GM18868 (cell line): ENCODE data around the gene RIN3.
"Not testable (repeated sequence)": the region's sequence is repeated elsewhere in the genome, so short reads cannot be mapped to it uniquely, and the experiment has no call there.

ENCODE experiments used
- ATAC-seq: cut with Tn5 transposase; IDR thresholded peaks from one replicate; pipeline ENCODE4 v1.9.1; 2021; ENCODE audit warnings: mild to moderate bottlenecking, moderate library complexity; ENCODE audit not compliant: unreplicated experiment

RIN3 gene

GRCh38 chr14:92619671-92620456 is 106.3 kb downstream of the RIN3 start:
- ATAC-seq, result no peak

DNA sequence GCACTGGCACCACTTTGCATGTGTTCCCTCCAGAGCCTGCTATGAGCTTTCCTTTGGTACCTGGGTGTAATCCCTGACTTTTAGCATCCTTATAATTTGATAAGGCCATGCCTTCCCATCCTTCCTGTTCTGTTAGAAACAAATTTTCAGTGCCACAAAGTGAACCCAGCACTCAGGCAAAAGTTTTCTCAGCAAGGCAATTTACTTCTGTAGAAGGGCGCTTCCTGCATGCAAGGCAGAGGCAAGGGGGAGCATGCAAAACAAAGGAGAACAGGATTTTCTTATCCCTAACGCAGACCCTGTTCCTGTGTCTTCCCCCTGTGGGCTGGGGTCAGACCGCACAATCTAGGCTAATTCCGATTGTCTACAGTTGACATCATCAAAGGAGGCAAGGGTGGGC is 108.7 kb downstream of the RIN3 start:
- no peak for ATAC-seq

DNA sequence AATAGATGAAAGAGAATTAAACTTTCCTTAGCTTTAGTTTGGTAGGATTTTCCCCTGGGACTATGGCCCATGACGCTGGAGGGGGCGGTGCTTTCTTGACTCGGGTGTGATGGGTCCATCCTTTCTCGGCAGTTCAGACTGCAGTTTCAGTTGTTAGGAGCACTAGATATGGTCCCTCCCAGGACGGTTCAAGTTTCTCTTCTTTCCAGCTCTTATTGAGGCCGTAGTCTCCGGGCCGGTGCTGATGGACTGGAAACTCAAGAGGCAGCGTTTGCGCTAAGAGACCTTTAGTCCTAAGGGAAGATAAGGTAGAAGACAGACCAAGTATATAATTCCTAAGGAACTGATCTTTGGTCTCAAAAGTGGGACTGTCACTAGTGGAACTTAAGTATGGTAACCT is 111.2 kb downstream of the RIN3 start:
- no peak for ATAC-seq

- no peak for ATAC-seq
Observed at GRCh38 chr14:92625213-92625612, 111.6 kb downstream of the RIN3 start.

DNA sequence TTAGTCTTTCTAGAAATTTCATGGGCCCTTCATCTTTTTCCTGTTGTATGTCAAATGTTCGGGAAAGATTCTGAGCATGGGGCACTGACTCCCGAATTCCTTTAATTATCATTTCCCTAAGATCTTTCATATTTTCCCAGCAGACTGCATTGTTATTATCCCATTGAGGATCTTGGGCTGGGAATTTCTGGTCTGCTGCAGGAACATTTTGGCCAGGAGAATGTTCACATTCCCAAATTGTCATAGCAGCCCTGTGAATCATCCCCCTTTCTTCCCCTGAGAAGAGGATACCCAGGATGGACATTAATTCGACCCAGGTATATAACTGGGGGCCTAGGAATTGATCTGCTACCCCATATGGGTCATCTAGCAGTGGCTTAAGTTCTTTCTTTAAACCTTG is 112.5 kb downstream of the RIN3 start:
- no peak for ATAC-seq

DNA sequence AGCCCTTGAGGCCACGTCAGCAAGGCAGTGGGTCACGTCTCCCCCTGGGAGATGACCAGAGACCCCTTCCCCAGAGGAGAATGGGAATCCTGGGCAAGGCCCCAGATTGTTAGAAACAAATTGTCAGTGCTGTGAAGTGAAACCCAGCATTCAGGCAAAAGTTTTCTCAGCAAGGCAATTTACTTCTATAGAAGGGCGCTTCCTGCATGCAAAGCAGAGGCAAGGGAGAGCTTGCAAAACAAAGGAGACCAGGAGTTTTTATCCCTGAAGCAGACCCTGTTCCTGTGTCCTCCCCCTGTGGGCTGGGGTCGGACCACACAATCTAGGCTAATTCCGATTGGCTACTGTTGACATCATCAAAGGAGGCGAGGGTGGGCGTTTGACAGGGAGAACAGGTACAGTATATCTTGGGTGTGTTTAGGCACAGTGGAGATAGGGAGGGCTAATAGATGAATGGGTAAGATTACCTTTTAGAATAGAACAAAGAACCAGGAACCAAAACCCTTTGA is 114.2 kb downstream of the RIN3 start:
- ATAC-seq, result no peak

- ATAC-seq, result no peak
Observed at GRCh38 chr14:92628636-92629035, 115.1 kb downstream of the RIN3 start.

DNA sequence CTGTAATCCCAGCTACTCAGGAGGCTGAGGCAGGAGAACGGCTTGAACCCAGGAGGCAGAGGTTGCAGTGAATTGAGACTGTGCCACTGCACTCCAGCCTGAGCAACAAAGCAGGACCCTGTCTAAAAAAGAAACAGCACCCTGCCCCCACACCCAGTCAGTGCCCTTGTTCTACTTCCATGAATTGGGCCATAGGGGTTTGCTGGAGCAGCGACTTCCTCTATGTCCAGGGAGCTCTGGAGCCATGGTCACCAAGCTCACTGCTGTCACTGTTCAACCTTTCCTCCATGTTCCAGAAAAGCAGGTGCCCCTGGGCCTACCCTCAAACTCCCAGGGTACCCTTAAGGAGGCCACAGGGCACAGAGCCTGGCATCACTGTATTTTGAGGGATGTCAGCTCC is 116.8 kb downstream of the RIN3 start:
- no peak for ATAC-seq

- ATAC-seq, result no peak
Observed at GRCh38 chr14:92631098-92631497, 117.5 kb downstream of the RIN3 start.

DNA sequence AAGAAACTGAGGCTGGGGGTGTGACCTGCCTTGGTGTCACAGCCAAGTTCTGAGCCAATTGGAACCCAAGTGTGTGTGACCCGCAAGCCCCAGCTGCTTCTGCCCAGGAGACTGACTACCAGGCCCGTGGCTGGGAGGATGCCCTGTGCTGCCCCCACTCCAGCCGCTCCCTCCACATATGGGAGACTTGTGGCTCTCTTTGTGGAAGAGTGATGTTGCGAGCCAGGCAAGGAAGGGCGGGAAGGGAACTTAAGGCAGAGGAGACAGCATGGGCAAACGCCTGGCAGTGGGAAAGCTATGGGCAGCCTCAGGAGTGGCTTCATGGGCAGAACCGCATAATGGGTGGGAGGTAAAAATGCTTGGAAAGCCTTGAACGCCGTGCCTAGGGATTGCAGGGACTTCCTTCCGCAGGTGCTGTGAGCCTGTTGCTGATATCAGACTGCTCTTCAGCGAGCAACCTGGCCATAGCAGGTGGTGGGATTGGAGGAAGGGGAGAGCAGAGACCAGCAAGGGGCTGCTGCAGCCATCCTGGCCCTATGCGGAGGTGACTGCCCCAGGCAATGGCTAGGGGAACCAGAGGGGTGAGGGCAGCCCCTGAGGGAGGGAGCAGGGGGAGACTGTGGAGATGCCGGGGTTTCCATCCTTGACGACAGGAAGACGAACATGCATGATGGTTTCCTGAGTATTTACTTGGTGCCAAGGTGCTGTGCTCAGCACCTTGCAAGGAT is 119.1 kb downstream of the RIN3 start:
- ATAC-seq, result no peak

DNA sequence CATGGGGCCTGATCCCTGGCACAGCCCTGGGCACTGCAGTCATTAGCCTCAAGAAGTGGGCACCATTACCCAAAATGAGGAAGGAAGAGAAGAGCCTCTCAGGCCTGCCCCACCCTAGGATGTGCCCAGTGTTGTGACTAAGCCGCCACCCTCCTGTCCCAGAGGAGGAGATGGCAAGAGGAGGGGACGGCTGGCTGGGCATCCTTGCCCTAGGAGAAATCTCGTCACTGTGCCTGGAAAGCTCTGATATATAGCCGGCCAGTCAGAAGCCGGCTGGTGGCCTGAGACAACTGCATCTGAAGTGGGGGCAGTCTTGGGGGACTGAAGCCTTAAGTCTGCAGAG is 119.7 kb downstream of the RIN3 start:
- no peak for ATAC-seq

- ATAC-seq, result no peak
Observed at GRCh38 chr14:92633724-92634123, 120.1 kb downstream of the RIN3 start.

DNA sequence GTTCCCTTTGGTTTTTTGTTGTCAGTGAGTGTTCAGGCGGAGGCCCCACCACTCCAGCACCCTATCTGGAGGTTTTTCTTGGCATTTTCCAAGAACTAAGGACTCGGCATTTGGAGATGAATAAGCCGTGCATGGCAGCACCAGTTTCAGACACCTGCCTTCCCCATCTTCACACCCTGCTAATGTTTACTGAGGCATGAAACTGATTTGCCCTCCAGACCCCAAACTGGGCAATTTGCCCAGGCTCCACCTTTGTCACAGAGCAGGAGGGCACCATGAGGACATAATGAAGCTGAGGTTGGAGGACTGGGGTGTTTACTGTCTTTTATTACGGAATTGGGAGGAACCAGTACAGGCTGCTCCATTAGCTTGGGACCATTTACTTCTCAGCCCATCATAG is 121.5 kb downstream of the RIN3 start:
- ATAC-seq, result no peak

- no peak for ATAC-seq
Observed at GRCh38 chr14:92635896-92636295, 122.3 kb downstream of the RIN3 start.

DNA sequence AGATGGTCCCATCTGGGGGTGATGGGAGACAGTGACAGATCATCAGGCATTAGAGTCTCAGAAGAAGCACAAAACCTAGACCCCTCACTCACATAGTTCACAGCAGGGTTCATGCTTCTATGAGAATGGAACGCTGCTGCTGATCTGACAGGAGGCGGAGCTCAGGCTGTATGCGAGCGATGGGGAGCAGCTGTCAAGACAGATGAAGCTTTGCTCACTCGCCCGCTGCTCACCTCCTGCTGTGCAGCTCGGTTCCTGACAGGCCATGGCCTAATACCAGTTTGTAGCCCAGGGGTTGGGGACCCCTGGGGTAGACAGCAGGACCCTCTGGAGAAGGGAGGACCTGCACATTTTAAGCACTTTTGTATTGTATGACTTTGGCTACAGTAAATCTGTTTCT is 123.6 kb downstream of the RIN3 start:
- no peak for ATAC-seq

DNA sequence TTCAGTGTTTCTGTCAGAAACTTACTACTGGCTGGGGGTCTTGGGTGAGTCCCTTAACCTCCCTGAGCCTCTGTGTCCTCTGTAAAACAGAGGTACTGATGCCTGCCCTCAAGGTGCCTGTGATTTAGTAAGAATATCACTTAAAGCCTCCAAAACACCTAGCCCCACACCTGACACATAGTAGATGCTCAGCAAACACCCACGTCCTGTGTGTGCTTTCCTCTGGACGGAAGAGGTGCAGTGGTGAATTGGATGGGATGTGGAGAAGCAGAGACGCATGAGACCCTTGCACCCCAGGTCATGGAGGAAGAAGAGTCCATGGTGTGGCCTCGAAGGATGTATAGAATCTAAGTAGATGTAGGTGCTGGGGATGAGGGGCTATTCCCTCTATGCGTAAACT is 124.3 kb downstream of the RIN3 start:
- ATAC-seq, result no peak

- ATAC-seq, result no peak
Observed at GRCh38 chr14:92638266-92638665, 124.7 kb downstream of the RIN3 start.

- ATAC-seq, result no peak
Observed at GRCh38 chr14:92638904-92639303, 125.3 kb downstream of the RIN3 start.

DNA sequence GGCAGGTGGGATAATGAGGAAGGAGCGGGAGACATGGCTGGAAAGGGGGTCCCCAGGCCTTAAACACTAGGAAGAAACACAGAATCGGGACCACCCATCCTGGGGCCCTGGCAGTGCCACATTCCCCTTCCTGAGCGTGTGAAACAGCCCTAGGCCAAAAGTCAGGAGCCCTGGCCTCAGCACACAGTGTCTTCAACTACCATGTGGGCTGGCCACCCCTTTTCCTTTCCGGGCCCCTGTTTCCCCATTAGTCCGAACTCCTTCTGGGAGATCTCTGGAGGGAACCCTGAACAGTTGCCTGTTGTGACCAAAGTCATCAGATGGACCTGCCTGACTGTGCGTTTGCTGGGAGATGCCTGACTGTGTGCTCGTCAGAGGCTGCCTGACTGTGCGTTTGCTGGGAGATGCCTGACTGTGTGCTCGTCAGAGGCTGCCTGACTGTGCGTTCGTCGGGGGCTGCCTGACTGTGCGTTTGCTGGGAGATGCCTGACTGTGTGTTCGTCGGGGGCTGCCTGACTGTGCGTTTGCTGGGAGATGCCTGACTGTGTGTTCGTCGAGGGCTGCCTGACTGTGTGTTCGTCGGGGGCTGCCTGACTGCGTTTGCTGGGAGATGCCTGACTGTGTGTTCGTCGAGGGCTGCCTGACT is 126.0 kb downstream of the RIN3 start:
- not testable (repeated sequence) for ATAC-seq

DNA sequence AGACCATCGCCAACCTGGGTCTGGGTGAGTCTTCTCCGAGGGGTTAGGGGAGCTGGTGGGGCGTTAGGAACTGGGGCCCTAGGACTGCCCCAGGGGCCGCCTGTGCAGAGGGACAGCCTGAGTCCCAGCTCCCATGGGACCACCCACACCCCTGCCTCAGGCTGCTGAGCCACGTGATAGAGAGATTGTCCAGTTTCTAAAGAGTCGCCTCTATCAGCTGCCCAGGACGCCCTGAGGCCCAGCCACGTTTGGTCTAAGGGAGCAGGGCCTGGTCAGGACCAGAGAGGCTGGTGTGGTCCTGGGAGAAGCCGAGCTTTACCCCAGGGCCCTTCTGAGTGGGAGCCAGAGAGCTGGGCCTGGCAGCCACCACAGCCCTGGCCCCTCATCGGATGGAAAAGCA is 127.7 kb downstream of the RIN3 start:
- ATAC-seq, result no peak

GRCh38 chr14:92644171-92644969 is 130.8 kb downstream of the RIN3 start:
- ATAC-seq, result no peak
